B cell (primary cell): ENCODE results near the gene WDR46. TPM values are rescaled to one million over a fixed set of nuclear protein-coding genes. Genes with fewer than 3 reads are reported as not detected.
A peak's percentile ranks its signal among the peaks of the same experiment; 100 is the strongest.

Source experiments
- ATAC-seq: fragments of 200-7000 bp; cut with Tn5 transposase; one replicate; pipeline ENCODE4 v1.10.0; 2021; ENCODE audit warnings: low read depth, mild to moderate bottlenecking, moderate number of reproducible peaks, moderate library complexity
- CTCF ChIA-PET: fragments of 350-600 bp; sonication (Branson Sonifier 250); formaldehyde crosslinking; loops from one replicate; lab custom pipeline; 2021; ENCODE audit warnings: antibody characterized with exemption, inconsistent platforms; lab: Charles Lee
- POLR2A ChIA-PET: fragments of 350-600 bp; sonication (Branson Sonifier 250); formaldehyde crosslinking; loops from one replicate; lab custom pipeline; 2021; ENCODE audit warnings: antibody characterized with exemption; lab: Charles Lee
- DNase-seq: peaks from one replicate; pipeline ENCODE4 v3.0.0; 2013
- H2AFZ ChIP-seq: 2 replicates; pipeline ENCODE4 v1.6.1; 2012; ENCODE audit warnings: mild to moderate bottlenecking, low read depth, low read length; ENCODE audit not compliant: insufficient read depth, poor library complexity, severe bottlenecking
- H3K27ac ChIP-seq, 2 donors: 1 replicate in 1 of 2; 2 replicates in 1 of 2; pipeline ENCODE4 v1.5.1; 2012 to 2013; ENCODE audit warnings: low read length in 2 of 2, mild to moderate bottlenecking in 2 of 2, moderate library complexity in 1 of 2
- H3K27me3 ChIP-seq, 4 experiments: fragments of 200-600 bp in 1 of 4; sonication (generic) in 1 of 4; replicated peaks in 1 of 4; 1 replicate in 2 of 4; 2 replicates in 2 of 4; pipeline versions ENCODE4 v1.6.1 to v1.7.0; 2013 to 2016; ENCODE audit warnings: low read length in 3 of 4, mild to moderate bottlenecking in 2 of 4, mixed read lengths in 1 of 4, moderate library complexity in 1 of 4; ENCODE audit not compliant: insufficient read depth in 4 of 4, control insufficient read depth in 3 of 4; ENCODE audit errors: control extremely low read depth in 1 of 4
- H3K36me3 ChIP-seq, 2 experiments: replicated peaks in 1 of 2; 1 replicate in 1 of 2; 2 replicates in 1 of 2; pipeline versions ENCODE4 v1.6.1 to v1.7.1; 2013; ENCODE audit warnings: low read length in 1 of 2; ENCODE audit not compliant: insufficient read depth in 2 of 2, control insufficient read depth in 1 of 2; ENCODE audit errors: control extremely low read depth in 1 of 2, extremely low read depth in 1 of 2
- H3K4me1 ChIP-seq, 2 donors: fragments of 200-600 bp in 1 of 2; sonication (generic) in 1 of 2; 1 replicate in 1 of 2; 2 replicates in 1 of 2; pipeline versions ENCODE4 v1.5.1 to v1.6.1; 2013 to 2017; ENCODE audit warnings: low read length in 2 of 2; ENCODE audit not compliant: control insufficient read depth in 2 of 2, insufficient read depth in 2 of 2
- H3K4me2 ChIP-seq: replicated peaks from 2 replicates; pipeline ENCODE3; 2012; ENCODE audit warnings: mild to moderate bottlenecking, low read depth, low read length; ENCODE audit not compliant: poor library complexity, severe bottlenecking
- H3K4me3 ChIP-seq, 5 experiments: fragments of 200-600 bp in 1 of 5; sonication (generic) in 1 of 5; 1 replicate in 3 of 5; 2 replicates in 2 of 5; pipeline versions ENCODE4 v1.5.1 to v1.7.0; 2011 to 2016; ENCODE audit warnings: low read length in 4 of 5, mild to moderate bottlenecking in 4 of 5, low read depth in 2 of 5, control low read depth in 1 of 5, moderate library complexity in 1 of 5; ENCODE audit not compliant: insufficient read depth in 1 of 5; ENCODE audit errors: control extremely low read depth in 1 of 5, extremely low read depth in 1 of 5
- H3K79me2 ChIP-seq: fragments of 200-600 bp; sonication (generic); one replicate; pipeline ENCODE4 v1.6.0; 2016; ENCODE audit warnings: low read length; ENCODE audit not compliant: control insufficient read depth, insufficient read depth
- H3K9ac ChIP-seq: fragments of 200-600 bp; sonication (generic); 2 replicates; pipeline ENCODE4 v1.6.1; 2017; ENCODE audit warnings: mild to moderate bottlenecking, low read length, moderate library complexity
- H3K9me3 ChIP-seq, 3 donors: one replicate each; pipeline versions ENCODE4 v1.6.1 to v1.7.1; 2013; ENCODE audit warnings: low read length in 2 of 3; ENCODE audit not compliant: control insufficient read depth in 2 of 3, insufficient read depth in 1 of 3; ENCODE audit errors: control extremely low read depth in 1 of 3
- H4K20me1 ChIP-seq: 2 replicates; pipeline ENCODE4 v1.6.0; 2012; ENCODE audit warnings: mild to moderate bottlenecking, low read length; ENCODE audit not compliant: insufficient read depth, control insufficient read depth, poor library complexity, severe bottlenecking
- H3K27ac Mint-ChIP-seq: one replicate; pipeline ENCODE4 v1.8.0; 2021; ENCODE audit warnings: mixed read lengths
- H3K27me3 Mint-ChIP-seq: one replicate; pipeline ENCODE4 v1.8.0; 2021; ENCODE audit warnings: mixed read lengths
- H3K4me1 Mint-ChIP-seq: one replicate; pipeline ENCODE4 v1.8.0; 2021; ENCODE audit warnings: mixed read lengths
- H3K4me3 Mint-ChIP-seq: one replicate; pipeline ENCODE4 v1.8.0; 2021; ENCODE audit warnings: mixed read lengths
- H3K9me3 Mint-ChIP-seq: one replicate; pipeline ENCODE4 v1.8.0; 2022; ENCODE audit warnings: mixed read lengths; ENCODE audit not compliant: insufficient read depth
- EZH2 ChIP-seq: IDR thresholded peaks from 2 replicates; pipeline ENCODE4 v1.6.1; 2012; ENCODE audit warnings: borderline replicate concordance, low read depth, mild to moderate bottlenecking, moderate library complexity, low read length; ENCODE audit not compliant: insufficient read depth, poor library complexity, severe bottlenecking
- WGBS: methylation state at CpG from one replicate; pipeline ENCODE4 v1.1.5; 2013; ENCODE audit warnings: missing lambda C conversion rate; ENCODE audit not compliant: insufficient coverage; 5-methylcytosine and 5-hydroxymethylcytosine counted together
- intact Hi-C: fragments of 100-400 bp; cut with micrococcal nuclease; formaldehyde crosslinking; loops from one replicate; pipeline ENCODE4 v1.10.0; 2022
- polyA plus RNA-seq: library from polyadenylated mRNA; depleted of rRNA; stranded (reverse); fragments of >200 nt; gene quantifications from 2 replicates; pipeline ENCODE4 v1.2.3, GENCODE V29; 2012
- total RNA-seq, 2 donors: library from RNA; stranded (reverse); fragments of 120-200 nt in 1 of 2; gene quantifications; 1 replicate in 1 of 2; 2 replicates in 1 of 2; pipeline versions ENCODE4 v1.2.3 to v1.2.4, GENCODE V29; 2013 to 2022
- TF ChIP-seq, protein P1 (sequence below): fragments of 200-600 bp; IDR thresholded peaks from one replicate; pipeline ENCODE4 v1.8.0; 2022; ENCODE audit warnings: antibody characterized with exemption, mild to moderate bottlenecking

The WDR46 gene
- total and polyA plus RNA-seq, 2 donors (not counting 1 experiment from before 2014, with no cell fraction given) = 60.1 to 77.2 TPM

DNA sequence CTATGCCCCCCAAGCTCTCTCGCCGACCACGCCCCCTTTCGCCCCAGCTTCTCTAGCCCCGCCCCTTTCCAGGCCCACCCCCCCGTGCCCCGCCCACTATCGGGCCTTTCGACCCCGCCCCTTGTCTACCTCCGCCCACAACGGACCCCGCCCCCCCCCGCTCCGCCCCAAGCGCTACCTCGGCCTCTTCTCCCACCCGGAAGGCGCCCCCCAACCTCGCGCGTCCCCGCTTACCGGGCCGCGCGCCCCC, 28.3 kb upstream of the WDR46 start:
- Mint-ChIP-seq H3K9me3 (no peaks in the 10 kb centered on the region), H3K4me1 (peaks cover 82% of the 10 kb centered on the region), H3K27ac (peak overlapping the region; percentile 99), H3K27me3 (no peaks in the 10 kb centered on the region), H3K4me3 (peak overlapping the region; percentile 100)
- Histone ChIP-seq H2AFZ (no peak overlapping the region), H3K9me3 (no peaks in the 10 kb centered on the region), H3K9ac (peak overlapping the region; percentile 95), H3K79me2 (peaks cover 90% of the 10 kb centered on the region), H3K4me3 (peak overlapping the region in 4 of 5 experiments; percentile 82 to 99 (median 89)), H3K27me3 (no peaks in the 10 kb centered on the region), H4K20me1 (peaks cover 47% of the 10 kb centered on the region), H3K4me2 (peak overlapping the region; percentile 84), H3K36me3 (peaks cover 3 to 47% of the 10 kb centered on the region in 2 experiments), H3K4me1 (peaks cover 68 to 79% of the 10 kb centered on the region in 2 donors), H3K27ac (peak overlapping the region; percentile 51 to 100)
- CTCF ChIA-PET = interaction anchor here (1.0 to 5.3 kb wide), 11 partner anchors 14 to 1825 kb away, joined by 3 to 50 read pairs (median 6); partner anchors contain the start of genes B3GALT4, CUTA, RGL2 and RPS18
- no peak for DNase-seq
- no peak for TF ChIP-seq EZH2
- TF ChIP-seq, protein P1, sequence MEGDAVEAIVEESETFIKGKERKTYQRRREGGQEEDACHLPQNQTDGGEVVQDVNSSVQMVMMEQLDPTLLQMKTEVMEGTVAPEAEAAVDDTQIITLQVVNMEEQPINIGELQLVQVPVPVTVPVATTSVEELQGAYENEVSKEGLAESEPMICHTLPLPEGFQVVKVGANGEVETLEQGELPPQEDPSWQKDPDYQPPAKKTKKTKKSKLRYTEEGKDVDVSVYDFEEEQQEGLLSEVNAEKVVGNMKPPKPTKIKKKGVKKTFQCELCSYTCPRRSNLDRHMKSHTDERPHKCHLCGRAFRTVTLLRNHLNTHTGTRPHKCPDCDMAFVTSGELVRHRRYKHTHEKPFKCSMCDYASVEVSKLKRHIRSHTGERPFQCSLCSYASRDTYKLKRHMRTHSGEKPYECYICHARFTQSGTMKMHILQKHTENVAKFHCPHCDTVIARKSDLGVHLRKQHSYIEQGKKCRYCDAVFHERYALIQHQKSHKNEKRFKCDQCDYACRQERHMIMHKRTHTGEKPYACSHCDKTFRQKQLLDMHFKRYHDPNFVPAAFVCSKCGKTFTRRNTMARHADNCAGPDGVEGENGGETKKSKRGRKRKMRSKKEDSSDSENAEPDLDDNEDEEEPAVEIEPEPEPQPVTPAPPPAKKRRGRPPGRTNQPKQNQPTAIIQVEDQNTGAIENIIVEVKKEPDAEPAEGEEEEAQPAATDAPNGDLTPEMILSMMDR = no peak
- POLR2A ChIA-PET = interaction anchor here (0.6 to 2.3 kb wide), 24 partner anchors 10 to 1108 kb away, joined by 3 to 29 read pairs (median 5); partner anchors contain the start of genes B3GALT4, BAK1, PHF1 and RGL2
- peak; percentile 0 for ATAC-seq
- 0% methylated on average over 4 of the region's 27 CpGs for WGBS
- intact Hi-C loops = no loop called here

DNA sequence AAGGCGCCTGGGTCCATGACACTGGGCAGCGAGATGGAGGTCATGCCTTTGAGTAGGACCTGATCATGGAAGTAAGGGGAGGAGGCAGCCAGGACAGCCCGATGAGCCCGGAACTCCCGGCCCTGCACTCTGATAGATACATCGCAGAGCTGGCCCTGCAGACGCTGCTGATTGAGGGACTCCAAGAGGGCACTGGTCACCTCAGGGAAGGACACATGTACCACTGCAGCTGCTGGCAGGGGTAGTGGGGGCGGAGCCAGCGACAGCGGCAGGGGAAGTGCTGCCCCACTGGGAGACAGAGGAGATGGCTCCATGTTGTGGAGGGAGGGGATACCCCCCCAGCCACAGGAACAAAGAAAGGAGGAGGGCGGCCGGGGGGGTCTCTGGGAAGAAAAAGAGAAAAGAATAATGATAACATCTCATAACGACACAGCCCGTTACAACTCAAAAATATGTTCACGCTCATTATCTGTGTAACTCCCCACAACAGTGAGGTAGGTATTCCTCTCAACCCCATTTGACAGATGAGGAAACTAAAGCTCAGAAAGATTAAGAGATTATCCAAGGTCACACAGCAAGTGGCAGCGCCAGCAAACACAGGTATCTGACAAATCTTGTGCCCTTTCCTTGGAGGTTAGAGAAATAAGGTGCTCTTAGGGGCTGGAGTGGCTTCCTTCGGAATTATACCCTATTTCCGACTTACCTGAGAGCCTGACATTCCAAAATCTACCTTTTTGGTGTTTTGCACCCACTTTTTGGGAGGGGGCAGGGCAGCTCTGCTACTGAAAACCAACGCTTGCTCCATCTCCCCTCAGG, 27.8 kb upstream of the WDR46 start:
- H3K9ac ChIP-seq = peak overlapping the region; percentile 95
- H2AFZ ChIP-seq = no peak overlapping the region
- peaks cover 3 to 52% of the 10 kb centered on the region in 2 experiments for H3K36me3 ChIP-seq
- TF ChIP-seq, protein P1 = no peak
- no peak for TF ChIP-seq EZH2
- POLR2A ChIA-PET = interaction anchor here (0.6 to 2.3 kb wide), 17 partner anchors 11 to 348 kb away, joined by 3 to 29 read pairs (median 5); partner anchors contain the start of genes B3GALT4, BAK1, PHF1 and RGL2
- no peak for DNase-seq
- no peaks in the 10 kb centered on the region for H3K27me3 ChIP-seq
- CTCF ChIA-PET = interaction anchor here (0.5 to 5.3 kb wide), 9 partner anchors 15 to 1824 kb away, joined by 3 to 50 read pairs (median 5); partner anchors contain the start of genes B3GALT4 and CUTA
- intact Hi-C loops = no loop called here
- no peaks in the 10 kb centered on the region for H3K9me3 ChIP-seq
- peaks cover 90% of the 10 kb centered on the region for H3K79me2 ChIP-seq
- no peak for ATAC-seq
- H3K9me3 Mint-ChIP-seq = no peaks in the 10 kb centered on the region
- H3K27me3 Mint-ChIP-seq = no peaks in the 10 kb centered on the region
- peak overlapping the region; percentile 100 for H3K4me3 Mint-ChIP-seq
- peaks cover 52% of the 10 kb centered on the region for H4K20me1 ChIP-seq
- peak overlapping the region; percentile 65 for H3K4me2 ChIP-seq
- peak overlapping the region in 4 of 5 experiments; percentile 82 to 99 (median 89) for H3K4me3 ChIP-seq
- WGBS = 85% methylated on average over 9 of the region's 19 CpGs
- H3K27ac Mint-ChIP-seq = peak overlapping the region; percentile 99
- H3K27ac ChIP-seq = peak overlapping the region; percentile 51 to 100
- peaks cover 72 to 79% of the 10 kb centered on the region in 2 donors for H3K4me1 ChIP-seq
- peaks cover 82% of the 10 kb centered on the region for H3K4me1 Mint-ChIP-seq
